CD4-positive, alpha-beta T cell treated with Interleukin-1 beta for 1 hour (primary cell): Measurements from ENCODE around the gene FBXL5.

Source experiments
- DNase-seq, 2 donors: peaks; one replicate each; pipeline ENCODE4 v3.0.0-alpha.2; 2020 to 2022

FBXL5 gene

GRCh38 chr4:15655223-15656037 is at the start of gene FBXL5:
Gene FBXL5 (minus strand): TSS chr4:15655357. CDS start chr4:15655287, 70 bp downstream.
- peak; percentile 87 for DNase-seq

GRCh38 chr4:15704129-15704528 is 49.0 kb upstream of the FBXL5 start:
- no peak for DNase-seq

GRCh38 chr4:15703439-15703838 is 48.3 kb upstream of the FBXL5 start:
- no peak for DNase-seq

GRCh38 chr4:15702941-15703403 is 47.8 kb upstream of the FBXL5 start, which contains the start of gene BST1:
Gene BST1 (plus strand): TSS chr4:15703065. CDS start chr4:15703145, 80 bp downstream.
- DNase-seq, result peak; percentile 38 to 78

GRCh38 chr4:15696866-15697265 is 41.7 kb upstream of the FBXL5 start:
- no peak for DNase-seq

- DNase-seq, result no peak
Measured at GRCh38 chr4:15695729-15696128, 40.6 kb upstream of the FBXL5 start.

- DNase-seq, result no peak
Measured at GRCh38 chr4:15695240-15695699, 40.1 kb upstream of the FBXL5 start.

- DNase-seq, result no peak
Measured at GRCh38 chr4:15694431-15694830, 39.3 kb upstream of the FBXL5 start.

GRCh38 chr4:15692602-15693001 is 37.4 kb upstream of the FBXL5 start:
- DNase-seq, result no peak

GRCh38 chr4:15691346-15692135 is 36.4 kb upstream of the FBXL5 start:
- DNase-seq, result no peak

GRCh38 chr4:15690020-15690809 is 35.1 kb upstream of the FBXL5 start:
- no peak for DNase-seq

- DNase-seq, result peak in 1 of 2 donors; percentile 16
Measured at GRCh38 chr4:15689540-15689939, 34.4 kb upstream of the FBXL5 start.

- DNase-seq, result no peak
Measured at GRCh38 chr4:15688051-15688450, 32.9 kb upstream of the FBXL5 start.

GRCh38 chr4:15684498-15684897 is 29.3 kb upstream of the FBXL5 start:
- DNase-seq, result no peak

- no peak for DNase-seq
Measured at GRCh38 chr4:15683143-15683495, 28.0 kb upstream of the FBXL5 start.

GRCh38 chr4:15682242-15683142 is 27.3 kb upstream of the FBXL5 start:
- no peak for DNase-seq

GRCh38 chr4:15681372-15682241 is 26.4 kb upstream of the FBXL5 start, which contains the start of gene FAM200B:
Gene FAM200B (plus strand): TSS chr4:15681827. CDS start chr4:15686978, 5,151 bp downstream.
- DNase-seq, result peak; percentile 94 to 97

GRCh38 chr4:15681067-15681371 is 25.9 kb upstream of the FBXL5 start:
- DNase-seq, result no peak

- no peak for DNase-seq
Measured at GRCh38 chr4:15677507-15677988, 22.4 kb upstream of the FBXL5 start.

GRCh38 chr4:15676899-15677298 is 21.7 kb upstream of the FBXL5 start:
- DNase-seq, result no peak

GRCh38 chr4:15676039-15676438 is 20.9 kb upstream of the FBXL5 start:
- no peak for DNase-seq
